ENCODE measurements around the gene CD93.

CD93 gene

GRCh38 chr20:23119456-23120216 is 33.5 kb upstream of the CD93 start:
- no peak for DNase-seq

GRCh38 chr20:23118766-23119165 is 32.6 kb upstream of the CD93 start:
- DNase-seq = no peak

GRCh38 chr20:23118144-23118543 is 32.0 kb upstream of the CD93 start:
- no peak for DNase-seq

GRCh38 chr20:23117738-23118137 is 31.6 kb upstream of the CD93 start:
- no peak for DNase-seq

GRCh38 chr20:23116311-23117089 is 30.4 kb upstream of the CD93 start:
- no peak for DNase-seq

- peak; percentile 20 for DNase-seq
These were observed 29.7 kb upstream of the CD93 start for GRCh38 chr20:23115822-23116221.

GRCh38 chr20:23114448-23115082 is 28.4 kb upstream of the CD93 start:
- DNase-seq = no peak

- no peak for DNase-seq
These were observed 27.9 kb upstream of the CD93 start for GRCh38 chr20:23114018-23114417.

GRCh38 chr20:23112595-23112994 is 26.5 kb upstream of the CD93 start:
- no peak for DNase-seq

- DNase-seq = no peak
These were observed 25.8 kb upstream of the CD93 start for GRCh38 chr20:23111944-23112342.

- no peak for DNase-seq
These were observed 25.3 kb upstream of the CD93 start for GRCh38 chr20:23111307-23111943.

GRCh38 chr20:23108871-23109270 is 22.7 kb upstream of the CD93 start:
- DNase-seq = no peak

GRCh38 chr20:23107466-23107865 is 21.3 kb upstream of the CD93 start:
- no peak for DNase-seq

- DNase-seq = no peak
These were observed 20.2 kb upstream of the CD93 start for GRCh38 chr20:23106271-23106851.

GRCh38 chr20:23105193-23105592 is 19.1 kb upstream of the CD93 start:
- DNase-seq = no peak

- no peak for DNase-seq
These were observed 17.3 kb upstream of the CD93 start for GRCh38 chr20:23103284-23104018.

GRCh38 chr20:23101696-23102406 is 15.7 kb upstream of the CD93 start:
- DNase-seq = no peak

GRCh38 chr20:23100720-23101107 is 14.6 kb upstream of the CD93 start:
- DNase-seq = no peak

GRCh38 chr20:23099791-23100719 is 13.9 kb upstream of the CD93 start:
- no peak for DNase-seq

All from activated CD4-positive, alpha-beta T cell treated with anti-CD3 and anti-CD28 coated beads, Interleukin-2, Interleukin-6, amounts not matched to agents 100 ng/mL and 50 ng/mL, durations not matched to agents 16 hours and 8 hours (primary cell).